Fibroblast of skin of scalp (primary cell): Measurements from ENCODE around the gene NACC2. TPM values are rescaled to one million over a fixed set of nuclear protein-coding genes. Genes with fewer than 3 reads are reported as not detected.

Experiments used
- DNase-seq: peaks from one replicate; pipeline ENCODE4 v3.0.0-alpha.2; 2013
- polyA plus RNA-seq, 2 experiments: library from polyadenylated mRNA; unstranded; fragments of 120-200 nt; gene quantifications; one replicate each; pipeline ENCODE4 v1.2.1, GENCODE V29; 2013; ENCODE audit not compliant: insufficient read length in 2 of 2

Gene NACC2
- 35.1 TPM for polyA plus RNA-seq (2013, experiment 1 of 2; ENCODE audit: insufficient read length)
- polyA plus RNA-seq (2013, experiment 2 of 2; ENCODE audit: insufficient read length) = 34.3 TPM

GRCh38 chr9:136095070-136096058 is at the start of gene NACC2:
TSS of gene NACC2 (minus strand) at chr9:136095289. CDS start at chr9:136050521, 44,768 bp downstream.
- peak; percentile 68 for DNase-seq

- no peak for DNase-seq
Observed at GRCh38 chr9:136144450-136144849, 49.4 kb upstream of the NACC2 start.

- DNase-seq = peak; percentile 21
Observed at GRCh38 chr9:136143215-136144001, 48.3 kb upstream of the NACC2 start.

GRCh38 chr9:136142859-136143214 is 47.7 kb upstream of the NACC2 start:
- no peak for DNase-seq

GRCh38 chr9:136142414-136142796 is 47.3 kb upstream of the NACC2 start:
- no peak for DNase-seq

GRCh38 chr9:136141682-136142413 is 46.8 kb upstream of the NACC2 start:
- no peak for DNase-seq

GRCh38 chr9:136140966-136141365 is 45.9 kb upstream of the NACC2 start:
- DNase-seq = no peak

- DNase-seq = no peak
Observed at GRCh38 chr9:136140046-136140445, 45.0 kb upstream of the NACC2 start.

GRCh38 chr9:136138566-136138965 is 43.5 kb upstream of the NACC2 start:
- no peak for DNase-seq

GRCh38 chr9:136137321-136138265 is 42.5 kb upstream of the NACC2 start:
- no peak for DNase-seq

GRCh38 chr9:136136127-136136925 is 41.2 kb upstream of the NACC2 start:
- DNase-seq = no peak

GRCh38 chr9:136135326-136136126 is 40.4 kb upstream of the NACC2 start:
- DNase-seq = no peak

GRCh38 chr9:136133959-136134484 is 38.9 kb upstream of the NACC2 start:
- no peak for DNase-seq

- no peak for DNase-seq
Observed at GRCh38 chr9:136133191-136133958, 38.3 kb upstream of the NACC2 start.

GRCh38 chr9:136132512-136133050 is 37.5 kb upstream of the NACC2 start:
- DNase-seq = no peak

- no peak for DNase-seq
Observed at GRCh38 chr9:136131629-136132511, 36.8 kb upstream of the NACC2 start.

- DNase-seq = no peak
Observed at GRCh38 chr9:136129176-136129575, 34.1 kb upstream of the NACC2 start.
